Measurements from ENCODE around the gene HPSE2.

Gene HPSE2

GRCh38 chr10:98425511-98426352 is 809.9 kb downstream of the HPSE2 start:
- H3K4me3 ChIP-seq (ENCODE audit: low read depth, low read length) = no peak overlapping the region
- peak; percentile 89 for TF ChIP-seq CTCF (IDR thresholded peaks at IDR 0.05; ENCODE audit: low read depth, low read length, missing control alignments)
- DNase-seq (ENCODE audit: low read depth) = no peak

- no peak overlapping the region for H3K4me3 ChIP-seq (ENCODE audit: low read depth, low read length)
- TF ChIP-seq CTCF (IDR thresholded peaks at IDR 0.05; ENCODE audit: low read depth, low read length, missing control alignments) = no peak
- no peak for DNase-seq (ENCODE audit: low read depth)
Measured at GRCh38 chr10:98424295-98425254, 811.1 kb downstream of the HPSE2 start.

GRCh38 chr10:98423691-98424120 is 811.9 kb downstream of the HPSE2 start:
- H3K4me3 ChIP-seq (ENCODE audit: low read depth, low read length) = no peak overlapping the region
- no peak for TF ChIP-seq CTCF (IDR thresholded peaks at IDR 0.05; ENCODE audit: low read depth, low read length, missing control alignments)
- no peak for DNase-seq (ENCODE audit: low read depth)

GRCh38 chr10:98422182-98422581 is 813.5 kb downstream of the HPSE2 start:
- TF ChIP-seq CTCF (IDR thresholded peaks at IDR 0.05; ENCODE audit: low read depth, low read length, missing control alignments) = no peak
- no peak for DNase-seq (ENCODE audit: low read depth)
- H3K4me3 ChIP-seq (ENCODE audit: low read depth, low read length) = no peak overlapping the region

- no peak for TF ChIP-seq CTCF (IDR thresholded peaks at IDR 0.05; ENCODE audit: low read depth, low read length, missing control alignments)
- H3K4me3 ChIP-seq (ENCODE audit: low read depth, low read length) = no peak overlapping the region
- DNase-seq (ENCODE audit: low read depth) = no peak
Measured at GRCh38 chr10:98420786-98421185, 814.9 kb downstream of the HPSE2 start.

GRCh38 chr10:98419469-98420261 is 816.0 kb downstream of the HPSE2 start:
- no peak overlapping the region for H3K4me3 ChIP-seq (ENCODE audit: low read depth, low read length)
- no peak for TF ChIP-seq CTCF (IDR thresholded peaks at IDR 0.05; ENCODE audit: low read depth, low read length, missing control alignments)
- DNase-seq (ENCODE audit: low read depth) = no peak
